Measurements from ENCODE around the gene PVRIG. TPM values are rescaled to one million over a fixed set of nuclear protein-coding genes. Genes with fewer than 3 reads are reported as not detected.
A peak's percentile ranks its signal among the peaks of the same experiment; 100 is the strongest.
"Not testable (repeated sequence)": the region's sequence is repeated elsewhere in the genome, so short reads cannot be mapped to it uniquely, and the experiment has no call there.

Gene PVRIG
- total and polyA plus RNA-seq, 3 donors from 2014 or later: 2.6 to 3.3 (median 3.0) TPM

DNA sequence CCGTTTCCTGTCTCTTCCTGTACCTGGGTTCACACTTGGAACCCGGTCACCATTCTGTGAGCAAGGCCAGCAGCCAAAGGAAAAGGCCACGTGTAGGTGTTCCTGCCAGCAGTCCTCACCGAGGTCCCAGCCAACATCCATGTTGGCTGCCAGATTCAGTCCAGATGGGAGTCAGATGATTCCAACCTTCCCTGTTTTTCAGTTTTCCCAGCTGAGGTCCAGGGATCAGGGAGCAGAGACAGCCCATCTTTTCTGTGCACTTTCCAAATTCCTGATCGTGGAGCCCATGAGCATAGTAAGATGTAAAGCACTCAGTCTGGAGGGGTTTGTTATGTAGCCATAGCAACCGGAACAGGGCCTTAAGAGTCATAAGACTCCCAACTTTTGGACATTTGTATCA is 3.9 kb upstream of the PVRIG start:
- TF ChIP-seq POLR2A (IDR thresholded peaks at IDR 0.05): no peak
- TF ChIP-seq, protein P1, sequence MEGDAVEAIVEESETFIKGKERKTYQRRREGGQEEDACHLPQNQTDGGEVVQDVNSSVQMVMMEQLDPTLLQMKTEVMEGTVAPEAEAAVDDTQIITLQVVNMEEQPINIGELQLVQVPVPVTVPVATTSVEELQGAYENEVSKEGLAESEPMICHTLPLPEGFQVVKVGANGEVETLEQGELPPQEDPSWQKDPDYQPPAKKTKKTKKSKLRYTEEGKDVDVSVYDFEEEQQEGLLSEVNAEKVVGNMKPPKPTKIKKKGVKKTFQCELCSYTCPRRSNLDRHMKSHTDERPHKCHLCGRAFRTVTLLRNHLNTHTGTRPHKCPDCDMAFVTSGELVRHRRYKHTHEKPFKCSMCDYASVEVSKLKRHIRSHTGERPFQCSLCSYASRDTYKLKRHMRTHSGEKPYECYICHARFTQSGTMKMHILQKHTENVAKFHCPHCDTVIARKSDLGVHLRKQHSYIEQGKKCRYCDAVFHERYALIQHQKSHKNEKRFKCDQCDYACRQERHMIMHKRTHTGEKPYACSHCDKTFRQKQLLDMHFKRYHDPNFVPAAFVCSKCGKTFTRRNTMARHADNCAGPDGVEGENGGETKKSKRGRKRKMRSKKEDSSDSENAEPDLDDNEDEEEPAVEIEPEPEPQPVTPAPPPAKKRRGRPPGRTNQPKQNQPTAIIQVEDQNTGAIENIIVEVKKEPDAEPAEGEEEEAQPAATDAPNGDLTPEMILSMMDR (IDR thresholded peaks at IDR 0.05): no peak
- intact Hi-C loops (cut with DNase I; ENCODE audit: low total_unique reads): no loop called here
- Histone ChIP-seq H3K27me3 (no peaks in the 10 kb centered on the region), H3K4me3 (no peak overlapping the region), H3K36me3 (ENCODE audit: low read depth, missing control alignments) (no peaks in the 10 kb centered on the region), H3K9me3 (no peaks in the 10 kb centered on the region), H3K4me1 (peaks cover 7% of the 10 kb centered on the region), H3K27ac (peak overlapping the region in 1 of 2 donors; percentile 2)
- peak; percentile 57 for DNase-seq
- 43 to 47% methylated on average over 6 of the region's 6 CpGs for WGBS, 2 donors

DNA sequence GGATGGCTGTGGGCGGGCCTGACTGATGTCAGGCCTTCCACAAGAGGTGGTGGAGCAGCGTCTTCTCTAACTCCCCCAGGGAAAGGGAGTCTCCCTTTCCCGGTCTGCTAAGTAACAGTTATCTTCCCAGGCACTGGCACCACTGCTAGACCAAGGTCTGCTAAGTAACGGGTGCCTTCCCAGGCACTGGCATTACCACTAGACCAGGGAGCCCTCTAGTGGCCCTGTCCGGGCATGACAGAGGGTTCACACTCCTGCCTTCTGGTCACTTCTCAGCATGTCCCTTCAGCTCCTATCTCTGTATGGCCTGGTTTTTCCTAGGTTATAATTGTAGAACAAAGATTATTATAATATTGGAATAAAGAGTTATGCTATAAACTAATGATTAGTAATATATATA is 1.8 kb upstream of the PVRIG start:
- DNase-seq: peak; percentile 95
- H3K36me3 ChIP-seq (ENCODE audit: low read depth, missing control alignments); H3K4me1 ChIP-seq; H3K27ac ChIP-seq; H3K9me3 ChIP-seq; H3K4me3 ChIP-seq; H3K27me3 ChIP-seq; intact Hi-C loops (cut with DNase I; ENCODE audit: low total_unique reads): not testable (repeated sequence)
- 10 to 20% methylated on average over 1 of the region's 5 CpGs for WGBS, 2 donors
- TF ChIP-seq, protein P1 (IDR thresholded peaks at IDR 0.05): peak in 2 of 3 experiments; percentile 20 to 34

DNA sequence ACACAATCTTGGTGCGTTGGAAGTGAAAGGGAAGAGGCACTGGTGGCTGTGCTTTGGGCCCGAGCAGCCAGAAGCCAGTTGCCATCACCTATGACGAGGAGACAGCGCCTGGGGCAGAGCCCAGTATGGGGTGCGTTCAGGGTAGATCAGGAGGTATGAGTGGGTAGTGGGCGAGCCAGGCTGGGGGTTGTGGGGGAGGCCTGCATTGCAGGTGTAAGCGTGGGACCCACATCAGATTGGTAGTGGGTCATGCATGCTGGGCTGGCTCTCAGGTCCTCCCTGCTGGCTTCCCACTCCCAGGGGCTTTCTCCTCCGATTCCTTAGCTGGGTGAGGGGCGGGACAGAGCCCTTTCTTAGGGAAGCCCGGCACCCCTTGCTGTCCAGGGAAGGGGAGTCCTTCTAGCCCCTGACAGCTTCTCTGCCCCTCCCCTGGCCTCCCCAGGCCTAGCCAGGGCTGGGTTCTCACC is 445 bp upstream of the PVRIG start:
- Histone ChIP-seq H3K36me3 (ENCODE audit: low read depth, missing control alignments) (no peaks in the 10 kb centered on the region), H3K27ac (no peak overlapping the region), H3K4me1 (peaks cover 7% of the 10 kb centered on the region), H3K4me3 (no peak overlapping the region), H3K9me3 (no peaks in the 10 kb centered on the region), H3K27me3 (no peaks in the 10 kb centered on the region)
- no peak for TF ChIP-seq POLR2A (IDR thresholded peaks at IDR 0.05)
- TF ChIP-seq, protein P1 (IDR thresholded peaks at IDR 0.05): no peak
- intact Hi-C loops (cut with DNase I; ENCODE audit: low total_unique reads): no loop called here
- 80 to 89% methylated on average over 7 to 10 of the region's 10 CpGs for WGBS, 2 donors
- DNase-seq: no peak

DNA sequence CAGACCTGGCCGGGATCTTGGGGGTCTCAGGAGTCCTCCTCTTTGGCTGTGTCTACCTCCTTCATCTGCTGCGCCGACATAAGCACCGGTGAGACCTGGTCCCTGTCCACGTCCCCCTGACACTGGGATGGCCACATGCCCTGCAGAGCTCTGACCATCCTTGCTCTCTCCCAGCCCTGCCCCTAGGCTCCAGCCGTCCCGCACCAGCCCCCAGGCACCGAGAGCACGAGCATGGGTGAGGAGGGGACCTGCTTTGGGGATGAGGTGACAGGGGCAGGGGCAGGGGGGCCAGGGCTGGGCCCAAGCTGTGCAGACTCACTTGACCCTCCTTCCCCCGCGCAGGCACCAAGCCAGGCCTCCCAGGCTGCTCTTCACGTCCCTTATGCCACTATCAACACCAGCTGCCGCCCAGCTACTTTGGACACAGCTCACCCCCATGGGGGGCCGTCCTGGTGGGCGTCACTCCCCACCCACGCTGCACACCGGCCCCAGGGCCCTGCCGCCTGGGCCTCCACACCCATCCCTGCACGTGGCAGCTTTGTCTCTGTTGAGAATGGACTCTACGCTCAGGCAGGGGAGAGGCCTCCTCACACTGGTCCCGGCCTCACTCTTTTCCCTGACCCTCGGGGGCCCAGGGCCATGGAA is 959 bp downstream of the PVRIG start:
- H3K27ac ChIP-seq: no peak overlapping the region
- intact Hi-C loops (cut with DNase I; ENCODE audit: low total_unique reads): no loop called here
- 87 to 91% methylated on average over 4 to 22 of the region's 22 CpGs for WGBS, 2 donors

More for the DNA sequence above, 959 bp downstream of the PVRIG start:
- Histone ChIP-seq H3K4me3 (no peak overlapping the region), H3K4me1 (peaks cover 7% of the 10 kb centered on the region), H3K9me3 (no peaks in the 10 kb centered on the region), H3K27me3 (no peaks in the 10 kb centered on the region), H3K36me3 (ENCODE audit: low read depth, missing control alignments) (no peaks in the 10 kb centered on the region)
- TF ChIP-seq, protein P1 (IDR thresholded peaks at IDR 0.05): no peak
- TF ChIP-seq POLR2A (IDR thresholded peaks at IDR 0.05): no peak
- no peak for DNase-seq

Measured in testis (tissue), 3 donors.